ENCODE measurements around the gene SYNE4.
"Not testable (repeated sequence)": the region's sequence is repeated elsewhere in the genome, so short reads cannot be mapped to it uniquely, and the experiment has no call there.

Gene SYNE4

DNA sequence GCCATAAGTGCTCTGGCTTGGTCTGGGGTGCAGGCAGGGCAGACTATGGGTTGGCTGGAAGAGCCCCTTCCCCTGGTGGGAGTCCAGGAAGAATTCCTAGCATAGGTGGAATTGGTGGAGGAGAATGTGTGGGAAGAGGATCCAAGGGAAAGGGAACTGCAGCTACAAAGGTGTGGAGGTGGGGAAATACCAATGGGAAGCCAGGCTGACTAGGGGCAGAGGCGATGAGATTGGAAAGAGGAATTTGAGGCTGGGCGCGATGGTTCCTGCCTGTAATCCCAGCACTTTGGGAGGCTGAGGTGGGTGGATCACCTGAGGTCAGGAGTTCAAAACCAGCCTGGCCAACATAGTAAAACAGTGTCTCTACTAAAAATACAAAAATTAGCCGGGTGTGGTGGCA, 18.5 kb downstream of the SYNE4 start:
- TF ChIP-seq GATA1 (IDR thresholded peaks at IDR 0.05; ENCODE audit: low read depth, low read length): no peak
- no peak for TF ChIP-seq POLR2A (IDR thresholded peaks at IDR 0.05; ENCODE audit: low read length)
- no peak for DNase-seq

DNA sequence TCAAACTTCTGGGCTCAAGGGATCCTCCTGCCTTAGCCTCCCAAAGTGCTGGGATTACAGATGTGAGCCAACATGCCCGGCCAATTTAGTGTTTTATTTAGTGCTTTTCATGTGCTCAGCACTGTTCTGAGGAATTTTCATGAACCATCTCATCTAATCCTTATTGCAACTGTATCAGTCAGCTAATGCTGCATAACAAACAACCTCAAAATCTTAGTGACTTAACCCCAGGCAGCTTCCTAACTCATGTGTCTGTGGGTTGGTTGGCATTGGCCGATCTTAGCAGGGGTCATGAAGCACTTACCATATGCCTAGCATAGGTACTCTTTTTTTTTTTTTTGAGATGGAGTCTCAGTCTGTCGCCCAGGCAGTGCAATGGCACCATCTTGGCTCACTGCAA, 19.8 kb downstream of the SYNE4 start:
- no peak for DNase-seq
- TF ChIP-seq POLR2A (IDR thresholded peaks at IDR 0.05; ENCODE audit: low read length) (no peak), GATA1 (IDR thresholded peaks at IDR 0.05; ENCODE audit: low read depth, low read length) (no peak)

DNA sequence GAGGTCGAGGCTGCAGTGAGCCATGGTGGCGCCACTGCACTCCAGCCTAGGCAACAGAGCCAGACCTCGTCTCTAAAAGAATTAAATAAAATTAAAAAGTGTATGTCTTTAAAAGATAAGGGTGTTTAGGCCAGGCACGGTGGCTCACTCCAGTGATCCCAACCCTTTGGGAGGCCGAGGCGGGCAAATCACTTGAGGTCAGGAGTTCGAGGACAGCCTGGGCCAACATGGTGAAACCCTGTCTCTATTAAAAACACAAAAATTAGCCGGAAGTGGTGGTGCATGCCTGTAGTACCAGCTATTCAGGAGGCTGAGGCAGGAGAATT, 21.1 kb downstream of the SYNE4 start:
- DNase-seq: no peak
- no peak for TF ChIP-seq POLR2A (IDR thresholded peaks at IDR 0.05; ENCODE audit: low read length)
- TF ChIP-seq GATA1 (IDR thresholded peaks at IDR 0.05; ENCODE audit: low read depth, low read length): no peak

DNA sequence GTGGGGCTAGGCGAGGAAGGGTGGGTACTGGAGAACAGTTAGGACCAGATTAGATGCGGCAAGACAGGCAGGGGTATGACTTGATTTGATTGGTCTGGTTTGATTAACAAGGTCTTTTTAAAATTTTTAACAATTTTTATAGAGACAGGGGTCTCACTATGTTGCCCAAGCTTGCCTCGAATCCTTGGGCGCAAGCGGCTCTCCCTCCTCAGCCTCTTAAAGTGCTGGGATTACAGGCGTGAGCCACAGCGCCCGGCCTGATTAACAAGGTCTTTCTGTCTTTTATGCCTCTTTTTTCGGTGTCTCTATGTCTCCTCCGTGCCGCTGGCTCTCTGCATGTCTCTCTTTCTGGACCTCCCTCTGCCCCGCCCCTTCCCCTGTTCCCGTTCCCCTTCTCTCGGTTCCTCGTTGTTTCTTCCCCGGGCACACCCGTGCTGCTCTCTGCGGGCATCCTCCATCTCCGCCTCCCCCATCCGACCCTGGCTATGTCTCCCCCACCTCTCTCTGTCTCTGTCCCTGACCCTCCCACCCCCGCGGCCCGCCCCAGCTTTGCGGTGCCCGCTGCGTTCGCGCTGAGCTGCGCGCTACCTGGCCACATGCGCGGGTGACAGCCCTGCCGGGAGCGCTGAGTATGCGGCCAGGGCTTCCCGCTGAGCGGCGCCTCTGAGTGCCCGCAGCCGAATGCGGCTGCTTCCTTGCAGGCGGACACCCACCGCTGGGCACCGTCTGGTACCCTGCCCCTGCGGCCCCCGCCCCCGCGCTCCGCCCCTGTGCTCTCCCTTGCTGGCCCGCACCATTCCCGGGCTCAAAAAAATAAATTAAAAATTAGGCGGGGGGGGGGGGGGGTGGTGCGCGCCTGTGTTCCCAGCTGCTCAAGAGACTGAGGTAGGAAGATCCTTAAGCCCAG, 21.7 kb downstream of the SYNE4 start:
- no peak for DNase-seq

DNA sequence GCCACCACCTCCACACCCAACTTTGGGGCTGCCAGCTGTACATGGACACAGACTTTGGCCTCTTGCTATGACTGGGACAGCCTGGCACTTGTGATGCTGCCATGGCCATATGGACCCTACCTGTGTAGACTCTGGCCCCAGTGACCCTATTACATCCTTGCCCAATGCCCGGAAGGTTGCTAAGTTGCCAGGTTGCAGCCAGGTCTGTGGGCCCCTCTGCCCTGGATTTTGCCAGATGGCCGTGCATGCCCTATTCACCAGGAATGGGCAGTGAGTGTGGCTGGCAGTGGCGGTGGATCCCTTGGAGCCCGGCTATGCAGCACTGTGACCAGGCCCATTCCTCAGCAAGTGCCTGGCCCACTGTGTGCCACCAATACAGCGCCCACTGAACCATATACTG, 22.5 kb downstream of the SYNE4 start:
- DNase-seq: no peak
- TF ChIP-seq POLR2A (IDR thresholded peaks at IDR 0.05; ENCODE audit: low read length) (no peak), GATA1 (IDR thresholded peaks at IDR 0.05; ENCODE audit: low read depth, low read length) (no peak)

More for the DNA sequence above, 21.7 kb downstream of the SYNE4 start:
- TF ChIP-seq GATA1 (IDR thresholded peaks at IDR 0.05; ENCODE audit: low read depth, low read length) (no peak), POLR2A (IDR thresholded peaks at IDR 0.05; ENCODE audit: low read length) (no peak)

DNA sequence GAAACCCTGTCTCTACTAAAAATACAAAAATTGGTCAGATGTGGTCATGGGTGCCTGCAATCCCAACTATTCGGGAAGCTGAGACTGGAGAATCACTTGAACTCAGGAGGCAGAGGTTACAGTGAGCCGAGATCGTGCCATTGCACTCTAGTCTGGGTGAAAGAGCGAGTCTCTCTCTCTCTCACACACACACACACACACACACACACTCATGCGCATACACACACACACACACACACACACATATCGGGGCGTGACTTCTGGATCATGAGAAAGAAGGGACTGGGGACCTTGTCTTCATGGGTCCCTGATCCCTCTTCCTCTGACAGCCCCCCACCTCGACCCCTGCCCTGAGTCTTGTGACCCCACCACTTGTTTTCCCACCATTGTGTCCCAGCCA, 25.4 kb downstream of the SYNE4 start:
- DNase-seq: no peak
- TF ChIP-seq POLR2A (IDR thresholded peaks at IDR 0.05; ENCODE audit: low read length): no peak
- TF ChIP-seq GATA1 (IDR thresholded peaks at IDR 0.05; ENCODE audit: low read depth, low read length): no peak

DNA sequence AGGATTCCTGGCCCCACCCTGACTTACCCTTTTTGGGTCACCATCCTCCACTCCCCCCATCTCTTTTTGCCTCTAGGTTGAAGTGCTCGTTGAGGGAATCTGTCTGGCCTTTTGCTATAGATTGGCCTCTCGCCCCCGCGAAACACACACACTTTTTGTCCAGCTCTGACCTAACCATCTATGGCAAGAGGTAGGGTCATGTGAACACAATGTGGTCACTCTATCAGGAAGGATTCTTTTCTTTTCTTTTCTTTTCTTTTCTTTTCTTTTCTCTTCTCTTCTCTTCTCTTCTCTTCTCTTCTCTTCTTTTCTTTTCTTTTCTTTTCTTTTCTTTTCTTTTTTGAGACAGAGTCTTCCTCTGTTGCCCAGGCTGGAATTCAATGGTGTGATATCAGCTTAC, 27.6 kb downstream of the SYNE4 start:
- DNase-seq: not testable (repeated sequence)

DNA sequence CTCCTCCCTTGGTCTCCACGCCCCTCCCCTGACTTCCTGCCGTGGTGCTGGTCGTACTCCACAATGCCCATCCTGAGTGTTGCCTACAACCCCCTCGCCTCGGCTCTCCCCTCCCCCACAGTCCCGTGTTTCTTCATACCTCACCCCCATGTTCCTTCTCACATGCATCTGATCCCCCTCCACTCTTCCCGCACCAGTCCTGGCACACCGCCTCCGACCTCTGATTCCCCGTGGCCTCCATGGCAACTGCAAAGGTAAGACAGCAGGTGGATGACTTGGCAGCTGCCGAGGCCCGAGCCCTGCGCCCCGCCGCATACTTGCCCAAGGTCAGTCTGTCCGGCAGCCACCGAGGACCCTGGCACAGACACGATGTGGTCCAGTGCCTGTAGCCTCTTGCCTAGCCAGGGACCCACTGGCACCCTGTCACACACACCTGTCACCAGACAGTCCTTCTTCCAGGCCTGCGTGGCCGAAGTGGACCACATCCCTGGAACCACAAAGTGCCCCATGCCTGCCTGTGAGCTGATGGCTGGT, 29.7 kb downstream of the SYNE4 start:
- TF ChIP-seq GATA1 (IDR thresholded peaks at IDR 0.05; ENCODE audit: low read depth, low read length) (no peak), POLR2A (IDR thresholded peaks at IDR 0.05; ENCODE audit: low read length) (no peak)

DNA sequence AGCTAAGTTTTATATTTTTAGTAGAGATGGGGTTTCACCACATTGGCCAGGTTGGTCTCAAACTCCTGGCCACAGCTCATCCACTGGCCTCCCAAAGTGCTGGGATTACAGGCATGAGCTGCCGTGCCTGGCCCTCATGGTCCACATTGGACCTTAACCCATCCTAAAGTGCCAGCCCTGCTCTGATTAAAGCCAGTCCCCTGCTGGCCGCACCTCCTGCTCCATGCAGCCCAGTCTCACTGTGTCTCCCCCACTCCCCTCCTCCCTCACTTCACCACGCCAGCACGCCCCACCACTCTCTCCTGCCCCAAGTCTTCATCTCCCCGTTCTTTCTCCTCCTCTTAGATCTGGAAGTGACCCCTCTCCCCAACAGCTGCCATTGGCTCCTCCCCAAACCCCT, 30.3 kb downstream of the SYNE4 start:
- no peak for TF ChIP-seq GATA1 (IDR thresholded peaks at IDR 0.05; ENCODE audit: low read depth, low read length)
- no peak for TF ChIP-seq POLR2A (IDR thresholded peaks at IDR 0.05; ENCODE audit: low read length)
- no peak for DNase-seq

More for the DNA sequence above, 29.7 kb downstream of the SYNE4 start:
- DNase-seq: no peak

DNA sequence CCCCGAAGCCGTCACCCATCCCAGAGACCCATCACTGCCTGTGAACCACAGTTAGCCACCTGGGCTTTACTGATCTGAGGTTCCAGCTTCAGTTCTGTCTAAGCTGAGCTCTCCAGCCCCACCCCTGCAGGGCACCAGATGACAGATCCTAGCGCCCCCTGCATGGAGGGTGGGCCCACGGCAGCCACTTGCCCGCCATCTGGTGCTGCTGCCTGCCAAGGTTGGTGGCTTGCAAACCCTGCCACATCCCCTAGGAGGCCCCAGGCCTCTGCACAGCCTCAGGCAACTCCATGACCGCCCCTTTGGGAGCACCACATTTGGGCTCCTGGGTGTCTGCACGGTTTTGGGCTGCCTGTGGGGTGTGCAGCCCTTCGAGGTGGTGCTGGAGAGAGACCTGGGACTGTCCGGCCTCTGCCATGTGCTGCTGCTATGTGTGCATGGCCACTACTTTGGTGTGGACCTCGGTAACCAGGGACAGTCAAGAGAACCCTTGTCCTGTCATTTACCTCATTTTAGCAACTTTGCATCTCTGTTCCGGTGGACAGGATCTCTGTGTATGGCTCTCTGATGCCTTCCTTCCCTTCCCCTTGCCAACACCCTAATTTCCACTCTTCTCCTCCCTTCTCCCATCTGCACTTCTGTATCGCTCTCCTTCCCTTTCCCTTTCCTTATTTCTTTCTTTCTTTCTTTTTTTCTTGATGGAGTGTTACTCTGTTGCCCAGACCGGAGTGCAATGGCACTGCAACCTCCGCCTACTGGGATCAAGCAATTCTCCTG, 31.0 kb downstream of the SYNE4 start:
- TF ChIP-seq POLR2A (IDR thresholded peaks at IDR 0.05; ENCODE audit: low read length) (no peak), GATA1 (IDR thresholded peaks at IDR 0.05; ENCODE audit: low read depth, low read length) (no peak)
- DNase-seq: peak in 1 of 2 experiments; percentile 71

DNA sequence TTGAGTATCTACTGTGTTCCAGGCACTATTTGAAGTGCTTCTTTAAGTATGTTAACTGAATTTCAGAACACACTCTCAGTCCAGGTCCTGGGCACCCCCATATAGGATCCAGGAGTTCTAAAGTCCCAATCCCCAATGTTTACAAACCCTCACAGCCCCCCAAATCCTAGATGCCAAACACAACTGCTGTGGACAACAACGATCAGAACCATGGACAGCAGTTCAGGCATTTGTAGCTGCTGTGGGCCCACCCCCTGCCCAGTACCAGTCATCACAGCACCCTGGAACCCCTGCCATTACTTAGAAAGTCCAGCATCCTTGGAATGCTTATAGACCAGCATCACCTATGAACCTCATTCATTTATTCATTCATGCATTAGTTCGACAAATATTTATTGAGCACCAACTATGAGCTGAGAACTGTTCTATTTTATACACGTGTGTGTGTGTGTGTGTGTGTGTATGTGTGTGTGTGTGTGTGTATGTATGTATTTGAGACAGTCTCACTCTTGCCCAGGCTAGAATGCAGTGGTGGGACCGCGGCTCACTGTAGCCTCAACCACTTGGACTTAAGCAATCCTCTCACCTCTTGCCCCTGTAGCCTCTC, 32.9 kb downstream of the SYNE4 start:
- DNase-seq: peak in 1 of 2 experiments; percentile 20
- TF ChIP-seq POLR2A (IDR thresholded peaks at IDR 0.05; ENCODE audit: low read length) (no peak), GATA1 (IDR thresholded peaks at IDR 0.05; ENCODE audit: low read depth, low read length) (no peak)

DNA sequence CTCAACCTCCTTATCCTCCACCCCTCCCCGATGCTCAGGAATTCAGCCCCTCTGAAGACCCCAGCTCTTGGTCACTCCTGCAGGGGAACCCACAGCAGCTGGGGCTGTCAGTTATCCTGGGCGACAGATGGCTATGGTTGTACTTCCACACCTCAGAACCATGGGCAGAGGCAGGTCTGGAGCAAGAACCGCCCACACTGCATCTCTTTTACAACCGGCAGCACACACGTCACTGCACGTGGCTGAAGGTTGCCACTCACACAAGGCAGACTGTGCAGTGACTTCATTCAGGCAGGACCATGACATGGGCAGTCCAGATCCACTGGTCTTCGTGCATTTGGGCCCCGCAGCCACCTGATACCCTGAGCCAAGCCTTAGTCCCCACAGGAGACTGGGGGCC, 35.1 kb downstream of the SYNE4 start:
- no peak for DNase-seq
- TF ChIP-seq GATA1 (IDR thresholded peaks at IDR 0.05; ENCODE audit: low read depth, low read length): no peak

DNA sequence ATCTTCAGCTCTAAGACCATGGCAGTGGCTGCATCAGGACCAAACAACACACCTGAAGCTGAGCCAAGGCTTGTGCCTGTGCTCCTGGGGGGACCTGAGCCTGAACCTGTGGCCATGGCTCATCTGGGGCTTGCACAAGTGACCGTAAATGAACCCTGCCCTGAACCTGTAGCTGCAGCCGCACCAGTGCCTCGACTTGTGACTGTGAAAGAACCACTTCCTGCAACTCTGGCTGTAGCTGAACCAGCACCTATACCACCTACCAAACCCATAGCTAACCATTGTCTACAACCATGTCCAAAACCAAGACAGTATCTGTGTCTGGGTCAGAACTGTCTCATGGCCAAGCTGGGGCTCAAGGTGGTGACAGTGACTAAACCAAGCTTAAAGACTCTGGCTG, 41.8 kb downstream of the SYNE4 start:
- DNase-seq: no peak
- no peak for TF ChIP-seq POLR2A (IDR thresholded peaks at IDR 0.05; ENCODE audit: low read length)
- no peak for TF ChIP-seq GATA1 (IDR thresholded peaks at IDR 0.05; ENCODE audit: low read depth, low read length)

DNA sequence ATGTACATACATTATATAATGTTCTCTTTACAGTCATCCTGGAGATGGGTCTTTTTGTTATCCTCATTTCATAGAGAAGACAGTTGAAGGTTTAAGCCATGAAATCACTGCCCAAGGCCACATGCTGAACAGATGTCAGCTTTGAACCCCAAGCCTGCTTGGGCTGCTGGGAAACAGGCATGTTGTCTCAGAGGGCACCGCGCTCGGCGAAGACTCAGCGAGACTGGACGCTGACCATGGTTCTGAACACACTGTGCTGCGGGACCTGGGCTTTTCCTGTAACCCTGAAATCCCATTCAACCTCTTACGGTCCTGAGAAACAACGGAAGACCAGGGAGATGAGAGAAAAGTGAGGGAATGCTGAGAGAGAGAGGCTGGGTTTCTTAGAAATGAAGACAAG, 45.1 kb downstream of the SYNE4 start:
- no peak for TF ChIP-seq GATA1 (IDR thresholded peaks at IDR 0.05; ENCODE audit: low read depth, low read length)
- TF ChIP-seq POLR2A (IDR thresholded peaks at IDR 0.05; ENCODE audit: low read length): no peak
- peak in 1 of 2 experiments; percentile 34 for DNase-seq

Data from erythroblast (primary cell).